EH (cell line): ENCODE measurements around the gene CNPY1.
A peak's percentile ranks its signal among the peaks of the same experiment; 100 is the strongest.

Experiments used
- DNase-seq: peaks from one replicate; pipeline ENCODE4 v3.0.0-alpha.2; 2015; ENCODE audit warnings: low read depth

Gene CNPY1

DNA sequence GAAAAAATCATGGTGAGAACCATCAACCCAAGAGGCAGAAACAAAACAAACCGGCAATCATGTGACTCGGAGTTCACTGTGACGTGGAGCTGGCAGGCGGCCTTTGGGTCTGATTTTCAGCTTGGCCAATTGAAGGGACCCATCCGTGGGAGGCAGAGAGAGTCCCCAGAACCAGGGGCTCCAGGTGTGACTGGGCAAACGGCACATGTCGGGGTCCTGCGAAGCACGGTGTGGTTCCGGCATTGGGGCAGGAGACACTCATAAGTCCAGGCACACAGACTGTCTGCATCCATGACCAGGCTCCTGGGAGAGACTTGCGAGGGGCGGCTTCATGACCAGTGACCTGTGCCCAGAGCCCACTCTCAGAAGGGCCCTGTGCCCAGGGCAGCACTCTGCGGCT, 12.6 kb upstream of the CNPY1 start:
- DNase-seq, result no peak

GRCh38 chr7:155558351-155558750, 12.0 kb upstream of the CNPY1 start:
- DNase-seq, result no peak

DNA sequence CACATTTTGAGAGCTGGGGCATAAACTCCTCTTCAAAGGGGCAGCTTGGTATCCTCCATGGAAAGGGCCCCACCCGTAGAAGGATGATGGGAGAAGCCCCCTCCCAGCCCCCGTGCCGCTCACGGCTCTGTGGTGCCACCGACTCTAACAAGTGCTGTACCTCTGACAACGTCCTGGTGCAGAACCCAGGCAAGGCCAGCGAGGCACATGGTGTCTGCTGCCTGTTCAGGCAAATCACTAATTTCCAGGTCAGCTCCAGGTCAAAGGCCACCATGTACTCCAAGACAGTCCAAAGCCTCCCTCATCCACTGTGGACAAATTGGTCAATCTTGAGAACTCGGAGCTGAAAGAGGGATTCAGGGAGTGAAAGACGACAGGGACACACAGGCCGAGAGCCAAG, 11.4 kb upstream of the CNPY1 start:
- DNase-seq, result no peak

GRCh38 chr7:155556763-155557162, 10.4 kb upstream of the CNPY1 start:
- no peak for DNase-seq

DNA sequence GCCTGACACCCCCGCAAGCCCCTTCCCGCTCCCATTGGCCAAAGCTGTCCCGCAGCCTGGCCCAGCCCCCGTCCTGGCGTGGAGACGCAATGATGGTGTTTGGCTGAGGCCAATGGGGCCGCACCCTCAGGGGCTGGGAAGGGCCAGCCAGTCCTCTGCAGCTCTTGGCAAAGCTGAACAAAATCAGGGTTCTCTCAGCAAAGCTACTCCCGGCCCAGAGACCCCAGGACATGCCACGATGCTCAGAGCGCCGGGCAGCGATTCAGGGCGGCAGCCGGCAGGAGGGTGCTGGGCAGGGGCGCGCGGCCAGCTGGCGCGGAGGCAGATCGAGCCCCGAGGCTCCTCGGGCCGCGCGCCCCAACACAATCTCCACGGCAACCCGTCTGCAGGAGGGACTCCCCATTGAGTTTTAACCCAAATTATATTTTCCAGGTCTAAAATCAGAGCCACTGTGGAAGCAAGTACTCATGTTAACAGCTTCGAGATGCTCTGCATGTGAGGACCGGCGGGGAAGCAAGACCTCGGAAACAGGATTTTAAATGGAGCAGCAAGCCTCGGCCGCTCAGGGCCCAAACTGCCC, 8.8 kb upstream of the CNPY1 start:
- no peak for DNase-seq

- DNase-seq, result no peak
These were observed 7.5 kb upstream of the CNPY1 start for GRCh38 chr7:155553871-155554270.

DNA sequence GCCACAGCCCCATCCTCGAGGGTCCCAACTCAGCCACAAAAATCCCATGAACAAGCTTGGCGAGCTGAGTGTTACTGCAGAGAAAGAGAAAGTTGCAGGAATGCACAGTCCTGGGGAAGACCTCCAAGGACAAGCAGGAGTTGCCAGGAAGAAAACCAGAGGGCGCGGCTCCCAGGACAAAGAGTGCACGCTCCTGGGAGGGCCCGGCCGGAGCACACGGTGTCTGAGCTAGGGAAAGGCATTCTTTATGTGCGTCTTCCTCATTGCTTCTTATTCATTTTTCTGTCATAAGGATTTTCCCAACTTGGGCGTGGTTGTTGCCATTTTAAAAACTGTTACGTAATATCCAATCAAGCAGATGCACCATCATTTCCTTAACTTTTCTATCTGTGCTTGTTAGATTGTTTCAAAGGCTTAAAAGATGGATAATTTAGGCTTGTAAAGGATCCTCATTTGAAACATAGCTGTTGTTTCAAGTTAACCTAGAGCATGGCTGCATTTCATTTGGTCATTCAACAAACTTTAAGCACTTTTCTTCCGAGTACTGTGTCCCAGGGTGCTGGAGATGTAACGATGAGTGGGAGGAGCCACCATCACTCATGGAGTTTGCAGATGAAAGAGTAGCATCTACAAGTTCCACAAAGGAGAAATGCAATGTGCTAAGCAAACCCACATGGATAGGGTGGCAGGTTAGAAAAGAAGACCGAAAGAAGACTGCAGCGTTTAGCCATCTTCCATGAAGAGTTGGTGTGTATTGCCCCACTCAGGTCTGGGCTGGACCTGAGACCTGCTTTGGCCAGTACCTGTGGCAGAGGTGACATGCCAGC, 5.6 kb upstream of the CNPY1 start:
- no peak for DNase-seq

DNA sequence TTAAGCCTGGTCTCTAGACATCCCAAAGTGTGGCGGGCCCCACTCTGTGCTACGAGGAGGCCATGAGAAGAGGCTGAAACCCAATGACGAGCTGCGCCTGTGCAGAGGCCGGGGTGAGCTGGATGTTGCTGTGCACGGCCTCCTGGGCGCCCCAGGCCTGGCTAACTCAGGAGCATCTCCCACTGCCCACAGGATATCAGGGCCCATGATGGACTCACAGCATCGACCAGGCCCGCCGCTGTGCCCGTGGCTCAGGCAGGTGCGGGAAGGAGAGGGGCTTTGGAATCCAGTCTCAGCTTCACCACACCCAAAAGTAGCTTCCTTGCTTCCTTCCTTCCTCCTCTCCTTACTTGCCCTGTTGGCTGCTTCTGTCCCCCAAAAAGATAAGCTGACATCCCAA, 4.6 kb upstream of the CNPY1 start:
- DNase-seq, result no peak

GRCh38 chr7:155549226-155549625, 2.9 kb upstream of the CNPY1 start:
- DNase-seq, result no peak

DNA sequence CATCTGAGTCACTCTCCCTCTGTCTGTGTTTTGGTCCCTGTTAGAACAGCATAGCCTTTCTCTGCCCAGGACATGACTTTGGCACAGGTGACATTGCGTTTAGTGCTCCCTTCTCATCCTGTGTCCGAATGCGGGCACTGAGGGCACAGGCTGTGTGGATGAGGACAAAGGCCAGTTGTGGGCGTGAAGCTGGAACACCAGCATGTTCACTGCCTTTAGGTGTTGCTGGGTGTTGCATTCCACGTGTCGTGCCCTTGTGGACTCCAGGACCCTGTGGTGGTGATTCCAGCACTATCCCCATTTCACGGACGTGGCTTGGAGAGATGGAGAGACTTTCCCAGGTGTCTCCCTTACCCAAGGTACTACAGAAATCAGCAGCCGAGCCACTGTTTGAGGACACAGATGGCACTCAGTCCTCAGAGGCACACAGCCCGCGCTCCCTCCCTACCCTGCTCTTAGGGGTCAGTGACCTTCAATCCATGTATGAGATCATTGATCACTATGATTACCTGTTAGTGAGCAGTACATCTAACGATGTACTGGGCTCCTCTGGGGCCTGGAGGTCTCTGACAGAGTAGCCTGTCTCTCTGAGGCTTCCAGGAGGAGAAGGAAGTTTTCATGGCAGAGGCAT, 917 bp upstream of the CNPY1 start:
- no peak for DNase-seq

DNA sequence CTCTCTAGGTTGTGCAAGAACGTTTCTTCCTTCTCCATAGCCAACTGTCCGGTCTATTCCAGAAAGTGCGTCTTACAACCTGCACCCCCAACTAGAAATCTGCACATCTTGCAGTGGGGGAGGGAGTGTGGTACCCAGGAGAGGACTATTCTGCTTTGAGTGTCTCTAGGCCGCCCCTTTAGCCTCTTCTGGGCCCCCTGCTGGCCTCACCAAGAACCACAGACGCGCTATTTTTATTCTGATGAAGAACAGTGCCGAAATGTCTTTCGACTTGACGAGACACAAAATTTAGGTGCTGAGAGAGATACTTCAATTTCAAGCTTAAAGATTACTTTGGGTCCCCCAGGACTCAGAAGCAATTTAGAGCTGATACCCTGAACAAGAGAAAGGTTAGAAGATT, 1.0 kb downstream of the CNPY1 start:
- DNase-seq, result no peak

GRCh38 chr7:155544485-155544884, 1.9 kb downstream of the CNPY1 start:
- no peak for DNase-seq

GRCh38 chr7:155543926-155544325, 2.4 kb downstream of the CNPY1 start:
- DNase-seq, result no peak

DNA sequence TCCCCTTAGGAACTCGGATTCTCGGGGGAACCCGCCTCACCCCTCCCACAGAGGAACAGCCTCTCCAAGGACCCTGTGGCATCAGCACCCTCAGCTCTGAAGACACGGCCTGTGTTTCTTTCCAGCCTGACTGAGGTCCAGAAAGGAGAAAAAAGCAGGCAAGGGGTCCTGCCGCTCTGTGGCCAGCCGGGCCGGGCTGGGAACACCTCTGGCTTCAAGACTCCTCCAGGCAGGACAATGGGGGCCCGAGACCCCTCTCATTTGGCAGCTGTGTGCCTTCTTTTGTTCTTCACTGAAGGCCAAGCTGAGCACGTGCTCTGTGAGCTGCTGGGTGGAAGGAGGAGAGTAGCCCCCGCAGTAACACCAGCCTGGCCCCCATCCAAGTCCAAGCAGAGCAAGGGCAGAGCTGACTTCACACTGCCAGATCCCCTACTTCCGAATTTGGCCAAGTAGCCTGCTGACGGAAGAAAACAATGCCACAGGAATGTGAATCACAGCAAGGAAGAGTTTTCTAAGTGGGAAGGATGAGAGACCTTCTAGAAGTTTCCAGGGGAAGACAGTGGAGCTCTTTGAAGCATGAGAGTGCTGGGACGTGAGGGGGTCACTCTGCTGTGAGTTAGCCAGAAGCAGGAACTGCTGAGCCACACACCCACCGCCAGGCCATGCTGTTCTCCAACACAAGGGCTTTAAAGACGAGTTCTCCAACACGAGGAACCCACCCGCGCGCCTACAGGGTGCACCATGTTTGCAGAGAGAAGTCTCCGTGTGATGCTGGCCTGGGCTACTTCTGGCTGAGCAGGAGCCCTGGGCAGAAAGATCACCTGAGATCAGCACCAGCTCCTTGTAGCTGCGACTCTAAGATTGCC, 3.1 kb downstream of the CNPY1 start:
- peak; percentile 17 for DNase-seq

- no peak for DNase-seq
These were observed 4.2 kb downstream of the CNPY1 start for GRCh38 chr7:155541986-155542675.

DNA sequence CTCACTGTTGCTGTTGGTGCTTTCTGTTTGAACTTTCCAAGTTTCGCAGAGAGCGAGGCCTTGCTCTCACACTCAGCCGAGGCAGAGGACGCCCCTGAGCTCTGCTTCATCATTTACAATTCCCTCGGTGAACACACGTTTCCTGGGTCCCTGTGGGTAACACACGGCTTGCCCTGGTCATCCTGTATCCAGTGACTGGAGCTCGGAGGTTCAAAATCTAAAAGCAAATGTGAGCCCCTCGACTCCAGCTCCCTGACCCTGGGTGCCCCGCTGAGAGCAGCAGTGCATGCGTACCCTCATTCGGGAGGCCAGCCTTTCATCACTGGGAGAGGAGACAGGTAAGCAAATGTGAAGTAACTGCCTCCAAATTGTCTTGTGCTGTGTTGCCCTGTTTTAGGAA, 5.8 kb downstream of the CNPY1 start:
- no peak for DNase-seq

GRCh38 chr7:155538293-155538692, 8.1 kb downstream of the CNPY1 start:
- no peak for DNase-seq

DNA sequence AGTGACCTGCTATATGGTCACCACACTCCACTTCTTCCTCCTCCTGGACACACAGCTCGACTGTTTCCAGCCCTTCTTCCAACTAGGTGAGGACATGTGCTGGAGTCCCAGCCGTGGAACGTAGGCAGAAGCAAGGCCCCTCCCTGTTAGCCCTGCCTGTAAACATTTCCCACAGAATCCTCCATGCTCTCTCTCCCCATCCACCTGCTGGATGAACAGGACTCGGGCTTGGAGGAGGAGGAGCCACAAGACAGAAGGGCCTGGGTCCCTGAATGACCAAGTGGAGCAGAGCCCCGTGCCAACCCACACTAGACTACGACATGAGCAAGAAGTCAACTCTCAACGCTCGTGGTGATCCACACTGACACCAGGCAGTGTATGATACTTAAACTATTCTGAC, 9.9 kb downstream of the CNPY1 start:
- DNase-seq, result no peak

DNA sequence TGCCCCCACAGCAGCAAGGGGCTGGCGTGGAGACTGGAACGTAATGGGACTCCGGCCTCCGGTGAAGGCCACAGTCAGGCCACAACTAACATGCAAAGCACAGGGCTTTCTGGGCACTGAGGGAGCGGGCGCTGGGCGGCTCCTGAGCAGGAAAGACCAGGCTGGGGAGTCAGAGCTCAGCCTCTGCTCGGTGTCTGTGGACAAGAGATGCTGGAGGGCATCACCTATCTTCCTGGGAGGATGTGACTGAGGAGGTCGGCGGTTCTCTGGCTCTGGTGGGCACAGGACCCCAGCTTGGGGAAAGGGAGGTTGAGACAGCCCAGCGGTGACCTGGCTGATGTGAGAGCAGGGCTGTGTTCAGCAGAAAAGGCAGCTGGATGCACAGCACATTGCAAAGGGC, 11.7 kb downstream of the CNPY1 start:
- DNase-seq, result no peak

DNA sequence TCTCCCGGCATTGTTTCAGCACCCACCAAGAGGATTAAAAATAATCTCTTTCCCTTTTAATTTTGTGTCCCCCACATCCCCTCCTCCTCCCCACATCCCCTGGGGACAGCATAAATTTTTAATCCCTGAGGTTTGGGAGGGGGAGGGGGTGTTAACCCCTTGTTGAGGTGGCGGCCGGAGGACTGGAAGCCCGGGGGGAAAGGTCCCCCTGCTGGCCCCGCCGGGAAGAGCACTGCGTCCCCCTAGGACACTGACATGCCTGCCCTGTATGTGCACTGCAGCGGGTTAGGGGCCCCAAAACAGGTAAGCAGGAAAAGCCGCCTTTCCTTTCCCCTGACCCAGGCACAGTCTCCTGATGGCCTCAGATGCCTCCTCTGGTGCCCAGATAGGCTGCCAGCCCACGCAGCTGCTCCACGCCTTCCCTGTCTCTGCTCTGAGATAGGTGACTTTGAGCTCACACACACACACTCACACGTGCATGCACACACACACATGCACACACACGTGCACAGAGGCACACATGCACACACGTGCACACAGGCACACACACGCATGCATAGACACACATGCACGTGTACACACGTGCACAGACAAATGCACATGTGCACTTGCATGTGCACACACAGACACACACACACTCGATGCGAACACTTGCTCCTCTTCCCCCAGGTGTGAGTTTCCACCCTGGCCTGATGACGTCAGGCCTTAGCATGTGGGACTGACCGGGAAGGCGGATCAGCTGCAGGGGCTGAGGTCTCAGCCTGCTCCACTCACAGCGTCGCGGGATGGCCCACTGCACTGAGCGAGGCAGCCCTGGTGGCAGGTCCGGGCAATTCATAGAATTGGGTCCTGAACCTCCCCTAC, 12.3 kb downstream of the CNPY1 start:
- DNase-seq, result peak; percentile 13
